C1 segment of cervical spinal cord (tissue), 14 donors: ENCODE measurements around the gene TFCP2L1.

Source experiments
- DNase-seq, 14 donors: peaks; one replicate each; lab custom pipeline; 2025; lab: John Stamatoyannopoulos, UW

Gene TFCP2L1

GRCh38 chr2:121197369-121198091, 87.5 kb downstream of the TFCP2L1 start:
- DNase-seq = peak in 10 of 14 donors; percentile 48 to 87 (median 71)

- DNase-seq = no peak
These were observed 88.2 kb downstream of the TFCP2L1 start for GRCh38 chr2:121196849-121197155.

- DNase-seq = no peak
These were observed 88.7 kb downstream of the TFCP2L1 start for GRCh38 chr2:121196132-121196848.

- no peak for DNase-seq
These were observed 90.0 kb downstream of the TFCP2L1 start for GRCh38 chr2:121195036-121195435.

GRCh38 chr2:121194626-121195025, 90.4 kb downstream of the TFCP2L1 start:
- no peak for DNase-seq

GRCh38 chr2:121193185-121193584, 91.8 kb downstream of the TFCP2L1 start:
- no peak for DNase-seq

GRCh38 chr2:121192576-121192975, 92.4 kb downstream of the TFCP2L1 start:
- no peak for DNase-seq

GRCh38 chr2:121191191-121192170, 93.5 kb downstream of the TFCP2L1 start:
- DNase-seq = no peak

- no peak for DNase-seq
These were observed 95.2 kb downstream of the TFCP2L1 start for GRCh38 chr2:121189661-121190381.

GRCh38 chr2:121189011-121189410, 96.0 kb downstream of the TFCP2L1 start:
- DNase-seq = no peak

GRCh38 chr2:121187982-121188411, 97.0 kb downstream of the TFCP2L1 start:
- DNase-seq = no peak

- DNase-seq = no peak
These were observed 97.5 kb downstream of the TFCP2L1 start for GRCh38 chr2:121187351-121187981.

- DNase-seq = no peak
These were observed 98.7 kb downstream of the TFCP2L1 start for GRCh38 chr2:121186261-121186660.

GRCh38 chr2:121185571-121186074, 99.4 kb downstream of the TFCP2L1 start:
- DNase-seq = peak in 2 of 14 donors; percentile 15 to 39

- no peak for DNase-seq
These were observed 99.9 kb downstream of the TFCP2L1 start for GRCh38 chr2:121185111-121185510.

- no peak for DNase-seq
These were observed 100.6 kb downstream of the TFCP2L1 start for GRCh38 chr2:121184248-121184862.

GRCh38 chr2:121182520-121182919, 102.5 kb downstream of the TFCP2L1 start:
- DNase-seq = no peak

GRCh38 chr2:121179467-121179866, 105.5 kb downstream of the TFCP2L1 start:
- no peak for DNase-seq

- DNase-seq = no peak
These were observed 106.3 kb downstream of the TFCP2L1 start for GRCh38 chr2:121178730-121179129.

GRCh38 chr2:121177896-121178295, 107.1 kb downstream of the TFCP2L1 start:
- DNase-seq = no peak
